Mononuclear cell (primary cell): Measurements from ENCODE around the gene SLIT3. TPM values are rescaled to one million over a fixed set of nuclear protein-coding genes. Genes with fewer than 3 reads are reported as not detected.

Experiments used
- H3K27me3 ChIP-seq: 2 replicates; pipeline ENCODE4 v1.6.0; 2011; ENCODE audit warnings: low read length, control low read depth; ENCODE audit not compliant: insufficient read depth
- H3K4me1 ChIP-seq: 2 replicates; pipeline ENCODE4 v1.5.1; 2011; ENCODE audit warnings: mild to moderate bottlenecking, low read length, control low read depth; ENCODE audit not compliant: insufficient read depth
- H3K4me3 ChIP-seq: 2 replicates; pipeline ENCODE4 v1.5.1; 2011; ENCODE audit warnings: mild to moderate bottlenecking, low read length, moderate library complexity
- H3K9me3 ChIP-seq: 2 replicates; pipeline ENCODE4 v1.5.1; 2011; ENCODE audit warnings: low read depth, mild to moderate bottlenecking, control low read depth, low read length
- total RNA-seq: library from RNA; depleted of rRNA; stranded (reverse); fragments of >200 nt; gene quantifications from one replicate; pipeline ENCODE4 v1.2.3, GENCODE V29; 2012

SLIT3 gene
- total RNA-seq, 1 donor = 0.10 TPM

GRCh38 chr5:169099801-169100734 lies 200.9 kb downstream of the SLIT3 start:
- H3K4me1 ChIP-seq = no peaks in the 10 kb centered on the region
- H3K9me3 ChIP-seq = no peaks in the 10 kb centered on the region
- no peak overlapping the region for H3K4me3 ChIP-seq
- no peaks in the 10 kb centered on the region for H3K27me3 ChIP-seq

GRCh38 chr5:169098331-169099121 lies 202.4 kb downstream of the SLIT3 start:
- Histone ChIP-seq H3K4me1 (no peaks in the 10 kb centered on the region), H3K9me3 (no peaks in the 10 kb centered on the region), H3K4me3 (no peak overlapping the region), H3K27me3 (no peaks in the 10 kb centered on the region)

- H3K9me3 ChIP-seq = no peaks in the 10 kb centered on the region
- no peak overlapping the region for H3K4me3 ChIP-seq
- H3K27me3 ChIP-seq = no peaks in the 10 kb centered on the region
- no peaks in the 10 kb centered on the region for H3K4me1 ChIP-seq
Measured at GRCh38 chr5:169097374-169098326, 203.3 kb downstream of the SLIT3 start.

DNA sequence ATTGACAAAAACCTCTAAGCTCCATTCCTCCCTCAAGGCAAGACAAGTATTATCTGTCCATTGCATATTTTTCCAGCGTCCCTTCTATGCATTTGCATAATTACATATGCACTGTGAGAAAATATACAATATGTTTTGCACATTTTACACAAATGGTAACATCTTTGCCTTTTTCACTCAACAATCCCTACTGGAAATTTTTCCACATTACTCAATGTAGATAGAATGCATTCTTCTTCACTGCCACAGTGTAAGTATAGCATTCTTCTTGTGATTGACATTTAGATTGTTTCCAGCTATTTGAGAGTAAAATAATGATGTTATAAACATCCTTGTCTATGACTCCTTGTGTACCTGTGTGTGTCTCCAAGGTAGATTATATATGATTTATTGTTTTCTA lies 205.0 kb downstream of the SLIT3 start:
- no peak overlapping the region for H3K4me3 ChIP-seq
- H3K4me1 ChIP-seq = no peaks in the 10 kb centered on the region
- H3K9me3 ChIP-seq = no peaks in the 10 kb centered on the region
- H3K27me3 ChIP-seq = no peaks in the 10 kb centered on the region

GRCh38 chr5:169095410-169095960 lies 205.5 kb downstream of the SLIT3 start:
- H3K4me3 ChIP-seq = no peak overlapping the region
- no peaks in the 10 kb centered on the region for H3K27me3 ChIP-seq
- no peaks in the 10 kb centered on the region for H3K9me3 ChIP-seq
- H3K4me1 ChIP-seq = no peaks in the 10 kb centered on the region

DNA sequence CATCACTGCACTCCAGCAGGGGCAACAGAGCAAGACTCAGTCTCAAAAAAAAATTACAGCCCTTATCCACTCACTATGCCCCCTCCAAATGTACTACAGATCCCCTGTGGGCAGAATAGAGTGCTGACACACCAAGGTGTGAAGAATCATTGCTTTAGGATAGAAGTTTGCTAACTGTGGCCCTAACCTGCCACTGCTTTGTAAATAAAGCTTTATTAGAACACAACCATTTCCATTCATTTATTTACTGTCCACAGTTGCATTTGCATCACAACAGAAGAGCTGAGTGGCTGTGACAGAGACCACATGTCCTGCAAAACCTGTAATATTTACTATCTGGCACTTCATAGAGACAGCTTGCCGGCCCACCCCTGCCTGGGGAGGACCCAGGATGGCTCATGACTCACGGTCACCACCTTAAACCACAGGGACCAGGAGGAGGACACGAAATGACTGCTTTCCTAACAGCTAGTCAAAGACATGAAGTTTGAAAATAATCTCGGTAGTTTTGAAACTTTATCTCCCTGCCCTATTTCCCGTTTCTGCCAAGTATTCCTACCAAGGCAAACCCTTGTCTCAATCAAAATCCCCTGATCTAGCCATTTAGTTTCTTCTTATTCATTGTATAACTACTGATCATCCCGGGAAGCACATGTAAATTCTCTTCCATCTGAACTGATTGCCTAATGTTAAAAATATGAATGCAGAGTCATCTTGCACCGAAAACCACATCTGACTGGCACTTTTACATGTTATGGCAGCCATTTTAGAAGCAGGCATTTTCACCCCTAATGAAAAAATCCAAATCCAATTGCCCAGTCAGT lies 206.1 kb downstream of the SLIT3 start:
- H3K9me3 ChIP-seq = no peaks in the 10 kb centered on the region
- H3K4me1 ChIP-seq = no peaks in the 10 kb centered on the region
- no peak overlapping the region for H3K4me3 ChIP-seq
- no peaks in the 10 kb centered on the region for H3K27me3 ChIP-seq

DNA sequence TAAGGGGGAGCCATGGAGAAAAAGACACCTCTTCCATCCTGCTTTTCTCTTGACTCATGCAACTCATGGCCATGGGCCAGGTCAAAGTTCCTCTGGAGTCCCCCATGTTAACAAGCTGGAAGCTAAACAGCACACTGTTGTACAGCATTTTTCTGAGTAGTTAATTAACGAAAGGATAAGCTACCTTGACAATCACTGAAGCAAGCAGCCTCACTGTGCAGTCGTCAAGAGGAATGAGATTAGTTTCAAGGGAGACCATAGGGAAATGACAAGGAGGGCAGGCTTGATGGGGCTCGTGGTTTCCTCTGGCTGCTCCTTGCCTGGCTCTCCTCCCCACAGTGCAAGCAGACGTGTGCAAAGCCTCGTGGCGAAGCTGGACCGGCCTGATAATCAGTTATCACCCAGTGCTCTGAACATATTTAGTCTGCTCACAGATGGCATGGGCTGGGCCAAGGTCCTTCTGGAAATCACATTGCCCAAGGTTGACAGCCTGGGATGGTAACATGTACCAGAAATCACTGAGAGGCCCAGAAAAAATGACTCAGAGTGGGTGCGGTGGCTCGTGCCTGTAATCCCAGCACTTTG lies 209.5 kb downstream of the SLIT3 start:
- no peaks in the 10 kb centered on the region for H3K4me1 ChIP-seq
- no peaks in the 10 kb centered on the region for H3K9me3 ChIP-seq
- no peak overlapping the region for H3K4me3 ChIP-seq
- H3K27me3 ChIP-seq = no peaks in the 10 kb centered on the region

- Histone ChIP-seq H3K4me1 (no peaks in the 10 kb centered on the region), H3K27me3 (no peaks in the 10 kb centered on the region), H3K9me3 (no peaks in the 10 kb centered on the region), H3K4me3 (no peak overlapping the region)
Measured at GRCh38 chr5:169089343-169089742, 211.6 kb downstream of the SLIT3 start.

DNA sequence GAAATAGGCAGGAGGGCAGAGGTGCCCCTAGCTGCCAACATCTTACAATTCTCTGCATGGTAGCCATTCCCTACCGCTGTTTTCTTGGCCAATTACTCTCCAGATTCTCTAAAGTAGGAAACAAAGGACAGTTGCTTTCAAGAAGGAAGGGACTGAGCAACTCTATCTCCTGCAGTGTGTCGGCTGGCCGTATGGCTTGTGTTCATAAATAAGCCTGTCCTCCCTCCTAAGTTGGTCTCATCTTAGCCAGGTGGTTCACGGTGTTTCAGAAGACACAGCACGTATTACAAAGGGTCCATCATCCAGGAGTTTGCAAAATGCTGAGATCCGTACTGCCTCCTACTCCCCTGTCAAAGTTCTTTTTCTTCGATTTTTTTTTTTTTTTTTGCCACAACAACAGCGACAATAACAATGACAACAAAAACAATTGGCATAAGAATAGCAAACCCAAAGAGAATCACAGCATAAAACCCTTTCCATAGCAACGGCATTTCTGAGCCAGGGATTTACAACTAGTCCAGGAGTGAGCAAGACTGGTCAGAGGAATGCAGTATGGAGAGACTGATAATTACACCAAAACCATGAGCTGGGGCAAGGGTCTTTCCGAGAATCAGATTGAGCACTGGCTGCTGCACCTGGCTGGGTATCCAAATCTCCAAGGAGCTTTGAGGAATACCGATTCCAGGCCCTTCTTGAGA lies 212.8 kb downstream of the SLIT3 start:
- Histone ChIP-seq H3K9me3 (no peaks in the 10 kb centered on the region), H3K4me3 (no peak overlapping the region), H3K4me1 (no peaks in the 10 kb centered on the region)

GRCh38 chr5:169085636-169086035 lies 215.3 kb downstream of the SLIT3 start:
- H3K9me3 ChIP-seq = no peaks in the 10 kb centered on the region

More for the DNA sequence above, 212.8 kb downstream of the SLIT3 start:
- H3K27me3 ChIP-seq = no peaks in the 10 kb centered on the region

GRCh38 chr5:169085212-169085611 lies 215.7 kb downstream of the SLIT3 start:
- Histone ChIP-seq H3K4me1 (no peaks in the 10 kb centered on the region), H3K9me3 (no peaks in the 10 kb centered on the region), H3K4me3 (no peak overlapping the region), H3K27me3 (no peaks in the 10 kb centered on the region)

More at GRCh38 chr5:169085636-169086035, 215.3 kb downstream of the SLIT3 start:
- H3K4me1 ChIP-seq = no peaks in the 10 kb centered on the region
- no peak overlapping the region for H3K4me3 ChIP-seq
- H3K27me3 ChIP-seq = no peaks in the 10 kb centered on the region

- Histone ChIP-seq H3K27me3 (no peaks in the 10 kb centered on the region), H3K4me1 (no peaks in the 10 kb centered on the region), H3K4me3 (no peak overlapping the region), H3K9me3 (no peaks in the 10 kb centered on the region)
Measured at GRCh38 chr5:169084775-169085174, 216.2 kb downstream of the SLIT3 start.
